ENCODE data around the gene TRIM14.
"Not testable (repeated sequence)": the region's sequence is repeated elsewhere in the genome, so short reads cannot be mapped to it uniquely, and the experiment has no call there.

TRIM14 gene

GRCh38 chr9:98124637-98125426 lies 5.8 kb upstream of the TRIM14 start:
- Histone ChIP-seq H3K9me3 (ENCODE audit: insufficient read depth, low read depth, low read length) (no peaks in the 10 kb centered on the region), H3K4me3 (ENCODE audit: low read length) (no peak overlapping the region), H3K9ac (ENCODE audit: low read depth, low read length) (no peak overlapping the region), H3K27ac (ENCODE audit: low read depth, low read length) (no peak overlapping the region), H3K36me3 (ENCODE audit: insufficient read depth, low read length) (peaks cover 42% of the 10 kb centered on the region), H3K27me3 (ENCODE audit: insufficient read depth, low read length) (no peaks in the 10 kb centered on the region), H3K4me1 (ENCODE audit: insufficient read depth, low read length) (no peaks in the 10 kb centered on the region)
- WGBS, result 94% methylated on average over 15 of the region's 15 CpGs

- H3K4me1 ChIP-seq (ENCODE audit: insufficient read depth, low read length); H3K27ac ChIP-seq (ENCODE audit: low read depth, low read length); H3K9me3 ChIP-seq (ENCODE audit: insufficient read depth, low read depth, low read length); H3K4me3 ChIP-seq (ENCODE audit: low read length); H3K9ac ChIP-seq (ENCODE audit: low read depth, low read length); H3K27me3 ChIP-seq (ENCODE audit: insufficient read depth, low read length): not testable (repeated sequence)
- H3K36me3 ChIP-seq (ENCODE audit: insufficient read depth, low read length), result peaks cover 36% of the 10 kb centered on the region
- WGBS, result 96% methylated on average over 13 of the region's 13 CpGs
Observed at GRCh38 chr9:98124091-98124490, 5.1 kb upstream of the TRIM14 start.

GRCh38 chr9:98121058-98121457 lies 2.0 kb upstream of the TRIM14 start:
- Histone ChIP-seq H3K9me3 (ENCODE audit: insufficient read depth, low read depth, low read length) (no peaks in the 10 kb centered on the region), H3K4me1 (ENCODE audit: insufficient read depth, low read length) (no peaks in the 10 kb centered on the region), H3K4me3 (ENCODE audit: low read length) (no peak overlapping the region), H3K36me3 (ENCODE audit: insufficient read depth, low read length) (peaks cover 12% of the 10 kb centered on the region), H3K27me3 (ENCODE audit: insufficient read depth, low read length) (no peaks in the 10 kb centered on the region; the same call in 1 of the 2 replicates), H3K9ac (ENCODE audit: low read depth, low read length) (no peak overlapping the region), H3K27ac (ENCODE audit: low read depth, low read length) (no peak overlapping the region)
- WGBS, result 92% methylated on average over 3 of the region's 3 CpGs

DNA sequence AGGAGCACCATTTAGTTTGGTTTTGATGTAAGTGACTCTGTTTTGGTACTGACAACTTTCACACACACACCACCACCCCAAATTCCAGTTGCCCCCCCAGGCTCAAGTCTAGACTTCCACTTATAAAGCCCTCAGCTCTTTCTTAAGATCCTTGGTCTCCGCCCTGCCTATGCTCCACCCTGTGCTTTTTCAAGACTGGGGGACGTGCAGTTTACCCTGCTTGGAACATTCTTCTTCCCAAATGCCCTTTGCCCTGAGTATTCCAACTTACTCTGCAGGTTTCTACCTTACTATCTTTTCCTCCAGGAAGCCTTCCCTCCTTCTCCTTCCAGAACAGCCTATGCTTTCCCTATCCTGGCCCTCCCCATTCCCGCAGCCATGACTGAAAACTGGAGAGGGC lies 1.5 kb upstream of the TRIM14 start:
- H3K4me1 ChIP-seq (ENCODE audit: insufficient read depth, low read length), result no peaks in the 10 kb centered on the region
- H3K4me3 ChIP-seq (ENCODE audit: low read length), result no peak overlapping the region
- H3K27ac ChIP-seq (ENCODE audit: low read depth, low read length), result no peak overlapping the region
- WGBS, result 91% methylated on average over 3 of the region's 3 CpGs
- no peak overlapping the region for H3K9ac ChIP-seq (ENCODE audit: low read depth, low read length)
- no peaks in the 10 kb centered on the region; the same call in 1 of the 2 replicates for H3K27me3 ChIP-seq (ENCODE audit: insufficient read depth, low read length)
- peaks cover 11% of the 10 kb centered on the region for H3K36me3 ChIP-seq (ENCODE audit: insufficient read depth, low read length)
- H3K9me3 ChIP-seq (ENCODE audit: insufficient read depth, low read depth, low read length), result no peaks in the 10 kb centered on the region

GRCh38 chr9:98117984-98118639 lies 910 bp downstream of the TRIM14 start:
- no peaks in the 10 kb centered on the region for H3K9me3 ChIP-seq (ENCODE audit: insufficient read depth, low read depth, low read length)
- no peaks in the 10 kb centered on the region for H3K36me3 ChIP-seq (ENCODE audit: insufficient read depth, low read length)
- no peak overlapping the region; the same call in 1 of the 2 replicates for H3K27ac ChIP-seq (ENCODE audit: low read depth, low read length)
- H3K27me3 ChIP-seq (ENCODE audit: insufficient read depth, low read length), result no peaks in the 10 kb centered on the region; the same call in 1 of the 2 replicates
- H3K9ac ChIP-seq (ENCODE audit: low read depth, low read length), result no peak overlapping the region
- H3K4me3 ChIP-seq (ENCODE audit: low read length), result peak overlapping the region; percentile 60
- WGBS, result 49% methylated on average over 5 of the region's 5 CpGs
- no peaks in the 10 kb centered on the region for H3K4me1 ChIP-seq (ENCODE audit: insufficient read depth, low read length)

DNA sequence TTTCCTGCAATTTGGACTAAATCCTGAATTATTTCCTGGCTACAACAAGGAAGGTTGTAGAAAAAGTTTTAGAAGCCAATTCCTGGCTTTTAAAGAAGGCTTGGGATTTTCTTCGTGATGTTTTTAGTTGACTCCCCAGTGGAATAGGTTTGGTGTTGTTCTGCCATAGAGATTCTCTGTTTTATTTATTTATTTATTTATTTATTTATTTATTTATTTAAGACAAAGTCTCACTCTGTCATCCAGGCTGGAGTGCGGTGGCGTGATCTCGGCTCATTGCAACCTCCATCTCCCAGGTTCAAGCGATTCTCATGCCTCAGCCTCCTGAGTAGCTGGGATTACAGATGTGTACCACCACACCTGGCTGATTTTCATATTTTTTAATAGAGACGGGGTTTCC lies 1.9 kb downstream of the TRIM14 start:
- H3K4me1 ChIP-seq (ENCODE audit: insufficient read depth, low read length); H3K36me3 ChIP-seq (ENCODE audit: insufficient read depth, low read length); H3K27ac ChIP-seq (ENCODE audit: low read depth, low read length); H3K9ac ChIP-seq (ENCODE audit: low read depth, low read length); H3K27me3 ChIP-seq (ENCODE audit: insufficient read depth, low read length); H3K4me3 ChIP-seq (ENCODE audit: low read length); H3K9me3 ChIP-seq (ENCODE audit: insufficient read depth, low read depth, low read length): not testable (repeated sequence)
- WGBS, result 94% methylated on average over 6 of the region's 6 CpGs

- peaks cover 9% of the 10 kb centered on the region; the same call in 1 of the 2 replicates for H3K4me1 ChIP-seq (ENCODE audit: insufficient read depth, low read length)
- 74% methylated on average over 2 of the region's 3 CpGs for WGBS
- peaks cover 7% of the 10 kb centered on the region; the same call in 1 of the 2 replicates for H3K36me3 ChIP-seq (ENCODE audit: insufficient read depth, low read length)
- H3K4me3 ChIP-seq (ENCODE audit: low read length), result no peak overlapping the region
- H3K27ac ChIP-seq (ENCODE audit: low read depth, low read length), result no peak overlapping the region; the same call in 1 of the 2 replicates
- H3K9me3 ChIP-seq (ENCODE audit: insufficient read depth, low read depth, low read length), result no peaks in the 10 kb centered on the region
- H3K9ac ChIP-seq (ENCODE audit: low read depth, low read length), result no peak overlapping the region
- H3K27me3 ChIP-seq (ENCODE audit: insufficient read depth, low read length), result no peaks in the 10 kb centered on the region
Observed at GRCh38 chr9:98109052-98109451, 10.0 kb downstream of the TRIM14 start.

DNA sequence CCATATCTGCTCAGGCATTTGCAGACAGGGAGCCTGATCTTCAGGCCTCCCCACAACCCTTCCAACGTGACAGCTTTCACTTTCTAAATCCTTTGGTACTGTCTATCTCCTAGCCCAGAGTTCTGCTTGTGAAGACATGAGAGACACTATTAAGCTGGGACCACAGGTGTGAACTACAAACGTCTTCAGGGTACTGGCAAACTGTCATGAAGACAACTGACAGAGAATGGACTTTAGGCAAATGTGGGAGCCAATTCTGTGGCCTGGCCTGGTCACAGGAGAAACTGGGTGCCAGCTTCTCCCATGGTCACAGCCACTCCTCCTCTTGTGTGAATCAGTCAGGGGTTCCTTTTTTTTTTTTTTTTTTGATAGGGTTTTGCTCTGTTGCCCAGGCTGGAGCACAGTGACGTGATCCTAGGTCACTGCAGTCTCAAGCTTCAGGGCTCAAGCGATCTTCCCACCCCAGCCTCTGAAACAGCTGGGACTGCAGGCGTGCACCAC lies 10.4 kb downstream of the TRIM14 start:
- Histone ChIP-seq H3K4me3 (ENCODE audit: low read length) (no peak overlapping the region), H3K9ac (ENCODE audit: low read depth, low read length) (no peak overlapping the region), H3K9me3 (ENCODE audit: insufficient read depth, low read depth, low read length) (no peaks in the 10 kb centered on the region), H3K4me1 (ENCODE audit: insufficient read depth, low read length) (peaks cover 9% of the 10 kb centered on the region; the same call in 1 of the 2 replicates), H3K27me3 (ENCODE audit: insufficient read depth, low read length) (no peaks in the 10 kb centered on the region), H3K27ac (ENCODE audit: low read depth, low read length) (no peak overlapping the region), H3K36me3 (ENCODE audit: insufficient read depth, low read length) (peaks cover 7% of the 10 kb centered on the region; the same call in 1 of the 2 replicates)
- 85% methylated on average over 4 of the region's 5 CpGs for WGBS

GRCh38 chr9:98107926-98108325 lies 11.1 kb downstream of the TRIM14 start:
- H3K36me3 ChIP-seq (ENCODE audit: insufficient read depth, low read length), result peaks cover 7% of the 10 kb centered on the region; the same call in 1 of the 2 replicates
- WGBS, result 95% methylated on average over 2 of the region's 2 CpGs
- no peak overlapping the region for H3K9ac ChIP-seq (ENCODE audit: low read depth, low read length)
- no peaks in the 10 kb centered on the region for H3K27me3 ChIP-seq (ENCODE audit: insufficient read depth, low read length)
- peaks cover 9% of the 10 kb centered on the region; the same call in 1 of the 2 replicates for H3K4me1 ChIP-seq (ENCODE audit: insufficient read depth, low read length)
- no peaks in the 10 kb centered on the region for H3K9me3 ChIP-seq (ENCODE audit: insufficient read depth, low read depth, low read length)
- no peak overlapping the region for H3K4me3 ChIP-seq (ENCODE audit: low read length)
- no peak overlapping the region for H3K27ac ChIP-seq (ENCODE audit: low read depth, low read length)

- Histone ChIP-seq H3K4me1 (ENCODE audit: insufficient read depth, low read length) (peaks cover 15% of the 10 kb centered on the region), H3K27me3 (ENCODE audit: insufficient read depth, low read length) (no peaks in the 10 kb centered on the region), H3K4me3 (ENCODE audit: low read length) (no peak overlapping the region), H3K9me3 (ENCODE audit: insufficient read depth, low read depth, low read length) (no peaks in the 10 kb centered on the region), H3K9ac (ENCODE audit: low read depth, low read length) (no peak overlapping the region), H3K27ac (ENCODE audit: low read depth, low read length) (no peak overlapping the region), H3K36me3 (ENCODE audit: insufficient read depth, low read length) (peaks cover 5% of the 10 kb centered on the region; the same call in 1 of the 2 replicates)
- 93% methylated on average over 7 of the region's 7 CpGs for WGBS
Observed at GRCh38 chr9:98105006-98105405, 14.0 kb downstream of the TRIM14 start.

DNA sequence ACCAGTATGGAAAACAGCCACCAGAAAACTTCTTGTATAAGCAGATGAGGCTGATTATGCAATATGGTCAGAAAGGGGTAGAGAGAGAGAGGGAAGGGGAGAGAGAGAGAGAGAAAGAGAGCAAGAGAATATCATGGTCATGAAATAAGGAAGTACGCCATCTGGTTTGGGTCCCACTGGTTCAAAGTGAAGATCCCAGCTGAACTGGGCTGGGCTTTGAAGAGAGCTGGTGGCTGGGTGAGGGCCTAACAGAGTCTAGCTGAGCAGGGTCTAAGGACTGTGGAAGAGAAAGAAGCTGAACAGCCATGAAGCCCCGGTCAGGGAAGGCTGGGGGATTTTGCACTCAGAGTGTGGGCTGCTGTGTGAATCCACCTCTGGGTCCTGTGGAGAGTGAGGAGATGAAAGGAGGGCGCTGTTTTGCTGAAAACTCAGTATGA lies 14.6 kb downstream of the TRIM14 start:
- peaks cover 12% of the 10 kb centered on the region for H3K4me1 ChIP-seq (ENCODE audit: insufficient read depth, low read length)
- H3K9ac ChIP-seq (ENCODE audit: low read depth, low read length), result no peak overlapping the region
- no peaks in the 10 kb centered on the region for H3K9me3 ChIP-seq (ENCODE audit: insufficient read depth, low read depth, low read length)
- H3K4me3 ChIP-seq (ENCODE audit: low read length), result no peak overlapping the region
- no peaks in the 10 kb centered on the region for H3K27me3 ChIP-seq (ENCODE audit: insufficient read depth, low read length)
- H3K27ac ChIP-seq (ENCODE audit: low read depth, low read length), result no peak overlapping the region
- 90% methylated on average over 3 of the region's 3 CpGs for WGBS
- peaks cover 10% of the 10 kb centered on the region for H3K36me3 ChIP-seq (ENCODE audit: insufficient read depth, low read length)
